SJCRH30 (cell line): Measurements from ENCODE around the gene SNRNP35. TPM values are rescaled to one million over a fixed set of nuclear protein-coding genes. Genes with fewer than 3 reads are reported as not detected.
"Not testable (repeated sequence)": the region's sequence is repeated elsewhere in the genome, so short reads cannot be mapped to it uniquely, and the experiment has no call there.

ENCODE experiments used
- DNase-seq, 2 experiments: peaks; one replicate each; pipeline ENCODE4 v3.0.0-alpha.2; 2015 to 2020
- H3K27ac ChIP-seq: fragments of 250-450 bp; sonication (Bioruptor Pico); 2 replicates; pipeline ENCODE4 v1.5.1; 2020; ENCODE audit warnings: mild to moderate bottlenecking, moderate library complexity
- H3K27me3 ChIP-seq: fragments of 250-450 bp; sonication (Bioruptor Pico); 2 replicates; pipeline ENCODE4 v1.5.1; 2020; ENCODE audit warnings: mild to moderate bottlenecking, moderate library complexity
- H3K36me3 ChIP-seq: fragments of 250-450 bp; sonication (Bioruptor Pico); 2 replicates; pipeline ENCODE4 v1.5.1; 2020; ENCODE audit warnings: mild to moderate bottlenecking, moderate library complexity
- H3K4me1 ChIP-seq: fragments of 250-450 bp; sonication (Bioruptor Pico); 2 replicates; pipeline ENCODE4 v1.5.1; 2020; ENCODE audit warnings: mild to moderate bottlenecking, moderate library complexity
- H3K4me3 ChIP-seq: fragments of 250-450 bp; sonication (Bioruptor Pico); 2 replicates; pipeline ENCODE4 v1.5.1; 2020; ENCODE audit warnings: mild to moderate bottlenecking, moderate library complexity
- H3K9me3 ChIP-seq: fragments of 250-450 bp; sonication (Bioruptor Pico); replicated peaks from 2 replicates; pipeline ENCODE4 v1.5.1; 2020; ENCODE audit warnings: mild to moderate bottlenecking, moderate library complexity
- total RNA-seq: library from RNA; depleted of rRNA; stranded (reverse); fragments of >200 nt; shearing (Covaris generic); gene quantifications from 2 replicates; pipeline ENCODE4 v1.2.3, GENCODE V29; 2014; rRNA removed

The SNRNP35 gene
- total RNA-seq, 1 experiment from 2014 or later, result 18.7 TPM

GRCh38 chr12:123514582-123515221, 56.8 kb downstream of the SNRNP35 start:
- DNase-seq, H3K27me3 ChIP-seq, H3K9me3 ChIP-seq, H3K4me1 ChIP-seq, H3K27ac ChIP-seq, H3K4me3 ChIP-seq, H3K36me3 ChIP-seq: not testable (repeated sequence)

GRCh38 chr12:123516216-123516780, 58.4 kb downstream of the SNRNP35 start:
- Histone ChIP-seq H3K4me3 (no peak overlapping the region), H3K27me3 (no peaks in the 10 kb centered on the region)

More at GRCh38 chr12:123516216-123516780, 58.4 kb downstream of the SNRNP35 start:
- DNase-seq, result no peak
- peaks cover 14% of the 10 kb centered on the region for H3K36me3 ChIP-seq
- no peak overlapping the region for H3K27ac ChIP-seq
- no peaks in the 10 kb centered on the region for H3K4me1 ChIP-seq
- H3K9me3 ChIP-seq, result no peaks in the 10 kb centered on the region

Other genes starting within 250 kb of the SNRNP35 start
- gene MPHOSPH9, start 225.0 kb upstream of the SNRNP35 start, total RNA-seq, result 68.7 and 78.2 TPM in 2 replicates
- gene MTRFR, start 224.7 kb upstream of the SNRNP35 start, total RNA-seq, result 16.9 and 19.8 TPM in 2 replicates
- gene CDK2AP1, start 186.3 kb upstream of the SNRNP35 start, total RNA-seq, result 369 and 389 TPM in 2 replicates
- gene SBNO1, start 93.3 kb upstream of the SNRNP35 start, total RNA-seq, result 38.4 and 40.8 TPM in 2 replicates
- 43.6 and 53.5 TPM in 2 replicates for gene KMT5A, start 74.0 kb upstream of the SNRNP35 start, total RNA-seq
- gene RILPL2, start 21.5 kb upstream of the SNRNP35 start, total RNA-seq, result 1.8 and 2.2 TPM in 2 replicates
- 6.8 and 8.5 TPM in 2 replicates for gene RILPL1, start 75.6 kb downstream of the SNRNP35 start, total RNA-seq
- 196 and 211 TPM in 2 replicates for gene TMED2, start 126.4 kb downstream of the SNRNP35 start, total RNA-seq
- 29.8 and 40.9 TPM in 2 replicates for gene DDX55, start 144.0 kb downstream of the SNRNP35 start, total RNA-seq
- 43.4 and 50.2 TPM in 2 replicates for gene EIF2B1, start 175.5 kb downstream of the SNRNP35 start, total RNA-seq
- 32.7 and 38.2 TPM in 2 replicates for gene GTF2H3, start 175.7 kb downstream of the SNRNP35 start, total RNA-seq
- gene TCTN2, start 213.0 kb downstream of the SNRNP35 start, total RNA-seq, result 9.4 and 10.0 TPM in 2 replicates